ENCODE results near the gene CDK5R2.

DNA sequence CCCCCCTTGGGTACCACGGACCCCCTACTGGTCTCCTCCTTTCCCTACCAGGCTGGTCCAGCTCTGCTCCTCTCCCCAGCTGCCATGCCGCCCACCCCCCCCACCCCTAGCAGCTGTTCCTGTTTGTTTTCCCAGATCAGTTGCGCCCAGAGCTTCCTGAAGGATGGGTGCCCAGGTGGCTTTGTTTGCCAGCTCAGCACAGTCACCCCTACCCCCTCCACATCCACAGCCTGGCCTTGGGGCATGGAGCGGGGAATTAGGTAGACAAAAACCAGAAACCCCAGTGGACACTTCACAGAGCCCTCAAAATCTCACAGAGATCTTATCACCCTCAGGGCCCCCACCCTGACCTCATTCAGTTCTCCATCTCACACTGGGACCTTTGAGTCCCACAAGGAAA is 37.5 kb downstream of the CDK5R2 start:
- TF ChIP-seq, protein P1, sequence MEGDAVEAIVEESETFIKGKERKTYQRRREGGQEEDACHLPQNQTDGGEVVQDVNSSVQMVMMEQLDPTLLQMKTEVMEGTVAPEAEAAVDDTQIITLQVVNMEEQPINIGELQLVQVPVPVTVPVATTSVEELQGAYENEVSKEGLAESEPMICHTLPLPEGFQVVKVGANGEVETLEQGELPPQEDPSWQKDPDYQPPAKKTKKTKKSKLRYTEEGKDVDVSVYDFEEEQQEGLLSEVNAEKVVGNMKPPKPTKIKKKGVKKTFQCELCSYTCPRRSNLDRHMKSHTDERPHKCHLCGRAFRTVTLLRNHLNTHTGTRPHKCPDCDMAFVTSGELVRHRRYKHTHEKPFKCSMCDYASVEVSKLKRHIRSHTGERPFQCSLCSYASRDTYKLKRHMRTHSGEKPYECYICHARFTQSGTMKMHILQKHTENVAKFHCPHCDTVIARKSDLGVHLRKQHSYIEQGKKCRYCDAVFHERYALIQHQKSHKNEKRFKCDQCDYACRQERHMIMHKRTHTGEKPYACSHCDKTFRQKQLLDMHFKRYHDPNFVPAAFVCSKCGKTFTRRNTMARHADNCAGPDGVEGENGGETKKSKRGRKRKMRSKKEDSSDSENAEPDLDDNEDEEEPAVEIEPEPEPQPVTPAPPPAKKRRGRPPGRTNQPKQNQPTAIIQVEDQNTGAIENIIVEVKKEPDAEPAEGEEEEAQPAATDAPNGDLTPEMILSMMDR (conservative IDR thresholded peaks at IDR 0.05) = no peak
- no peak for TF ChIP-seq EZH2 (IDR thresholded peaks at IDR 0.05; ENCODE audit: low read depth)
